K562 (cell line): ENCODE measurements around the gene MRPL19. TPM values are rescaled to one million over a fixed set of nuclear protein-coding genes. Genes with fewer than 3 reads are reported as not detected.
A peak's percentile ranks its signal among the peaks of the same experiment; 100 is the strongest.

ENCODE experiments used
- ATAC-seq: fragments of 200-7000 bp; cut with Tn5 transposase; 3 replicates; pipeline ENCODE4 v1.9.1; 2020; ENCODE audit warnings: moderate library complexity
- BruUV-seq: library from RNA; stranded (reverse); fragments of 400-500 nt; replicated peaks from 2 replicates; lab custom pipeline; 2021; lab: Mats Ljungman, UMichigan
- CTCF ChIA-PET: fragments of 300-600 bp; formaldehyde crosslinking; extraction: SDS; loops from one replicate; lab custom pipeline; 2021; ENCODE audit warnings: low intra/inter-chr PET ratio; lab: Yijun Ruan, JAX
- POLR2A ChIA-PET: fragments of 300-600, 350-650 bp; sonication (Branson Sonifier 250); formaldehyde crosslinking; extraction: SDS; loops from one replicate; lab custom pipeline; 2021; ENCODE audit warnings: antibody characterized with exemption, inconsistent platforms; lab: Yijun Ruan, JAX
- DNase-seq, 4 experiments: peaks; one replicate each; pipeline versions ENCODE4 v3.0.0 to v3.0.0-alpha.2; 2011 to 2018; ENCODE audit warnings: low spot score in 3 of 4, mixed read lengths in 3 of 4; ENCODE audit errors: extremely low read depth in 1 of 4
- FAIRE-seq: peaks from 2 replicates; lab custom pipeline; 2011; peaks lifted over from hg19 to GRCh38; lab: Jason Lieb, UNC
- H2AFZ ChIP-seq: 2 replicates; pipeline ENCODE4 v1.6.0; 2011; ENCODE audit warnings: low read depth, low read length, control low read depth, inconsistent platforms
- H3K27ac ChIP-seq: fragments of 200-600 bp; 3 replicates; pipeline ENCODE4 v1.8.0; 2011; ENCODE audit warnings: low read depth, mild to moderate bottlenecking, control low read depth, inconsistent platforms, low read length, moderate library complexity, mixed read lengths; ENCODE audit errors: extremely low read depth
- H3K27me3 ChIP-seq, 2 experiments: fragments of 300-600 bp in 1 of 2; 2 replicates in 1 of 2; 3 replicates in 1 of 2; pipeline versions ENCODE4 v1.6.0 to v1.8.0; 2011; ENCODE audit warnings: inconsistent platforms in 2 of 2, low read length in 2 of 2, mild to moderate bottlenecking in 1 of 2, mixed read lengths in 1 of 2, moderate library complexity in 1 of 2; ENCODE audit not compliant: control insufficient read depth in 2 of 2, insufficient read depth in 2 of 2
- H3K36me3 ChIP-seq: fragments of 300-600 bp; 3 replicates; pipeline ENCODE4 v1.8.0; 2011; ENCODE audit warnings: mild to moderate bottlenecking, low read length, inconsistent platforms; ENCODE audit not compliant: control insufficient read depth, insufficient read depth
- H3K4me1 ChIP-seq, 2 experiments: fragments of 200-600 bp in 1 of 2; replicated peaks in 1 of 2; 2 replicates in 1 of 2; 3 replicates in 1 of 2; pipeline versions ENCODE4 v1.5.1 to v1.8.0; 2011; ENCODE audit warnings: inconsistent platforms in 2 of 2, low read length in 2 of 2, mild to moderate bottlenecking in 1 of 2, mixed read lengths in 1 of 2, moderate library complexity in 1 of 2; ENCODE audit not compliant: control insufficient read depth in 2 of 2, insufficient read depth in 2 of 2
- H3K4me2 ChIP-seq: 2 replicates; pipeline ENCODE4 v1.6.1; 2011; ENCODE audit warnings: low read length, control low read depth, inconsistent platforms, mixed read lengths; ENCODE audit not compliant: insufficient read depth
- H3K4me3 ChIP-seq: fragments of 200-600 bp; sonication (generic), shearing (Covaris generic); 2 replicates; pipeline ENCODE4 v1.5.1; 2016; ENCODE audit warnings: control low read depth, inconsistent platforms
- H3K79me2 ChIP-seq: fragments of 200-600 bp; 3 replicates; pipeline ENCODE4 v1.8.0; 2011; ENCODE audit warnings: low read length, inconsistent platforms; ENCODE audit not compliant: control insufficient read depth, insufficient read depth
- H3K9ac ChIP-seq, 2 experiments: 2 replicates each; pipeline versions ENCODE4 v1.6.0 to v1.6.1; 2011; ENCODE audit warnings: low read depth in 2 of 2, low read length in 2 of 2, control low read depth in 1 of 2, inconsistent platforms in 1 of 2, mild to moderate bottlenecking in 1 of 2, mixed read lengths in 1 of 2; ENCODE audit not compliant: insufficient read depth in 1 of 2
- H3K9me1 ChIP-seq: one replicate; pipeline ENCODE4 v1.6.0; 2011; ENCODE audit warnings: inconsistent platforms, mild to moderate bottlenecking, low read length, moderate library complexity; ENCODE audit not compliant: control insufficient read depth, insufficient read depth
- H3K9me3 ChIP-seq: replicated peaks from 2 replicates; pipeline ENCODE4 v1.5.1; 2011; ENCODE audit warnings: low read depth, low read length, inconsistent platforms; ENCODE audit not compliant: control insufficient read depth, insufficient read depth
- H4K20me1 ChIP-seq: replicated peaks from 2 replicates; pipeline ENCODE4 v1.6.1; 2011; ENCODE audit warnings: low read length, inconsistent platforms, mixed read lengths; ENCODE audit not compliant: control insufficient read depth, insufficient read depth
- CREBBP ChIP-seq: IDR thresholded peaks from one replicate; pipeline ENCODE4 v1.6.1; 2012; ENCODE audit warnings: low read depth, mild to moderate bottlenecking, control low read depth, inconsistent platforms, low read length
- DNMT1 ChIP-seq: fragments of 450-650 bp; IDR thresholded peaks from 2 replicates; pipeline ENCODE4 v1.6.1; 2016; ENCODE audit warnings: antibody characterized with exemption, mild to moderate bottlenecking
- ELF1 ChIP-seq: fragments of 200-800 bp; sonication (Bioruptor generic); IDR thresholded peaks from 2 replicates; pipeline ENCODE4 v1.6.1; 2016; ENCODE audit warnings: missing genetic modification characterization, missing compliant biosample characterization
- EP300 ChIP-seq: IDR thresholded peaks from 2 replicates; pipeline ENCODE4 v1.6.1; 2012; ENCODE audit warnings: low read length, improper control_type of control experiment
- SMAD2 ChIP-seq: fragments of 150-350 bp; IDR thresholded peaks from 2 replicates; pipeline ENCODE4 v1.6.1; 2014; ENCODE audit warnings: low read depth, mild to moderate bottlenecking, low read length
- ZBTB1 ChIP-seq: sonication (generic); formaldehyde crosslinking; IDR thresholded peaks from 2 replicates; pipeline ENCODE4 v1.8.1; 2023; ENCODE audit warnings: missing genetic modification reagents, low read depth, mild to moderate bottlenecking, borderline replicate concordance
- ZNF316 ChIP-seq: fragments of 450-650 bp; IDR thresholded peaks from 2 replicates; pipeline ENCODE4 v1.6.1; 2016
- ZNF551 ChIP-seq: fragments of 250-450 bp; sonication (Bioruptor Pico); IDR thresholded peaks from 2 replicates; pipeline ENCODE4 v1.5.0; 2021; ENCODE audit warnings: mild to moderate bottlenecking, moderate library complexity
- WGBS: fragments of 100-300 bp; shearing (Covaris generic); methylation state at CpG from one replicate; pipeline ENCODE4 v1.1.6; 2016; ENCODE audit warnings: low coverage, mixed read lengths; ENCODE audit not compliant: insufficient coverage; ENCODE audit errors: missing lambda C conversion rate; 5-methylcytosine and 5-hydroxymethylcytosine counted together
- in situ Hi-C: fragments of 300-500 bp; cut with MboI; formaldehyde crosslinking; loops from 4 replicates; pipeline ENCODE4 v1.15.0; 2018; ENCODE audit warnings: inconsistent platforms, mixed read lengths
- intact Hi-C: fragments of 100-400 bp; cut with micrococcal nuclease; formaldehyde crosslinking; loops from 2 replicates; pipeline ENCODE4 v1.14.2; 2022
- polyA plus RNA-seq, 8 experiments: library from polyadenylated mRNA; depleted of rRNA in 4 of 8; stranded (reverse) in 5 of 8; unstranded in 3 of 8; fragments of >200 nt; fragmentation: Nextera tagmentation in 2 of 8; fragmentation: Illumina TruSeq in 1 of 8; extraction: Ambion mirVana in 2 of 8; extraction: Trizol in 1 of 8; gene quantifications; 2 replicates each; pipeline versions ENCODE4 v1.2.1 to v1.2.3, GENCODE V29; 2011 to 2014; ENCODE audit warnings: inconsistent platforms in 1 of 8, missing spikeins in 1 of 8
- total RNA-seq, 7 experiments: library from RNA; depleted of rRNA in 6 of 7; stranded (reverse); fragments of >200 nt in 6 of 7; fragmentation: Illumina TruSeq in 2 of 7; extraction: Trizol in 2 of 7; gene quantifications; 2 replicates each; pipeline versions ENCODE4 v1.2.1 to v1.2.3, GENCODE V29; 2011 to 2021; ENCODE audit warnings: low replicate concordance in 1 of 7
- TF ChIP-seq, protein P1 (sequence below): sonication (generic); formaldehyde crosslinking; IDR thresholded peaks from 2 replicates; pipeline ENCODE4 v1.8.1; 2023; ENCODE audit warnings: mild to moderate bottlenecking, missing genetic modification reagents
- TF ChIP-seq, protein P2 (sequence below), 2 experiments: IDR thresholded peaks; 2 replicates each; pipeline ENCODE4 v1.6.1; 2011; ENCODE audit warnings: borderline replicate concordance in 1 of 2, control low read depth in 1 of 2, low read depth in 1 of 2, low read length in 1 of 2, mild to moderate bottlenecking in 1 of 2, mixed read lengths in 1 of 2, moderate library complexity in 1 of 2; ENCODE audit not compliant: insufficient read depth in 1 of 2, insufficient read length in 1 of 2, poor library complexity in 1 of 2, severe bottlenecking in 1 of 2; ENCODE audit errors: extremely low read depth in 1 of 2
- TF ChIP-seq, protein P3 (sequence below): fragments of 250-450 bp; sonication (Bioruptor Pico); IDR thresholded peaks from 2 replicates; pipeline ENCODE4 v1.8.0; 2021; ENCODE audit warnings: moderate library complexity, mild to moderate bottlenecking, inconsistent platforms

MRPL19 gene
- total and polyA plus RNA-seq, 9 of the 15 experiments (the other 6 are each of a cell fraction or from before 2014, with no cell fraction given), result 9.7 to 65.9 (median 56.1) TPM

DNA sequence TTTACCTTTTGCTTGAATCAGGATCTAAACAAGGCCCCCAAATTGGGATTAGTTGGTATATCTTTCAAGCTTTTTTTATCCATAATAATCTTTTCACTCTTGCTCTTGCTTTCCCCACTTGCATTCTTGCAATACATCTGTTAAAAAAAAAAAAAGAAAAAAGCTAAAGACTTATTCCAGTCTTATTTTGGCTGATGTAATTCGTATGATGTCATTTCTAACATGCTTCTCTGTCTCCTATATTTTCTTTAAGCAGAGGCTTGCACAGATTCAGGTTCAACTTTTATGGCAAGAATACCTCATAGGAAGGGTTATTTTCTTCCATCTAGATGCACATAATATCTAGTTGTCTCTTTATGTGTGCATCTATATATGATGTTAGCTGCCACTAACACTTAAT is 73.9 kb downstream of the MRPL19 start:
- H3K36me3 ChIP-seq, result no peaks in the 10 kb centered on the region
- H3K9ac ChIP-seq, result no peak overlapping the region
- H4K20me1 ChIP-seq, result no peaks in the 10 kb centered on the region
- H3K9me1 ChIP-seq, result no peaks in the 10 kb centered on the region
- no peaks in the 10 kb centered on the region for H3K79me2 ChIP-seq
- intact Hi-C loops (no loop called here), in situ Hi-C loops (no loop called here)
- no peak overlapping the region for H3K27ac ChIP-seq
- DNase-seq (no peak), FAIRE-seq (no peak), ATAC-seq (no peak)
- POLR2A ChIA-PET, result no interaction called here
- peaks cover 0 to 4% of the 10 kb centered on the region in 2 experiments; a peak in 1 of 5 replicates for H3K4me1 ChIP-seq
- no TSS peak for BruUV-seq
- H3K9me3 ChIP-seq, result no peaks in the 10 kb centered on the region
- no peak overlapping the region for H3K4me3 ChIP-seq
- no peak overlapping the region for H3K4me2 ChIP-seq
- no peak overlapping the region for H2AFZ ChIP-seq
- WGBS, result 0% methylated on average over 1 of the region's 1 CpG
- TF ChIP-seq ZNF551 (CRISPR knock-in tag) (no peak), EP300 (no peak), CREBBP (no peak)
- TF ChIP-seq, all 486 proteins: peak for 0
- H3K27me3 ChIP-seq, result peaks cover 2 to 13% of the 10 kb centered on the region in 2 experiments; a peak in 4 of 5 replicates
- CTCF ChIA-PET, result interaction anchor here (0.6 kb wide), 1 partner anchor 9 kb away, joined by 8 read pairs; no protein-coding TSS in a partner anchor

DNA sequence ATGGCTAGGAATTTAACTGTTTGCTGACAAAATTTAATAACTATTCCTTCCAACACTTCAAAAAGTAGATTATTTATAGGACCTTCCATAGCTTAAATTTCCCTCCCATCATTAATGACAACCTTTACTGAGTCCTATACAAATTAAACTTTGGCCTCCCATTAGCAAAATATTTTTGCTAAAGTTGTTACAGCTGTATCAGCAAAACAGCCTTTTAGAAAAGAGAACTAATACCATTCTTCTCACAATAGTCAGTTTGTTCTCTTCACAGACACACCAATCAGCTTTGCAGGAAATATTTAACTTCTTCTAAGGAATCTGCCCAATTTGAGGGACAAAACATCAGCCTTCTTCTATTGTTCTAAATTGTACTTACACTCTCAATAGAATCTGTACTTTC is 76.1 kb downstream of the MRPL19 start:
- intact Hi-C loops (no loop called here), in situ Hi-C loops (no loop called here)
- Histone ChIP-seq H3K27me3 (peaks cover 2 to 7% of the 10 kb centered on the region in 2 experiments; a peak in 4 of 5 replicates), H3K9me3 (no peaks in the 10 kb centered on the region), H2AFZ (no peak overlapping the region), H3K4me1 (no peaks in the 10 kb centered on the region), H3K9ac (no peak overlapping the region), H3K4me2 (no peak overlapping the region), H3K27ac (no peak overlapping the region), H4K20me1 (no peaks in the 10 kb centered on the region), H3K36me3 (no peaks in the 10 kb centered on the region), H3K79me2 (no peaks in the 10 kb centered on the region), H3K9me1 (no peaks in the 10 kb centered on the region), H3K4me3 (no peak overlapping the region)
- ATAC-seq (no peak), FAIRE-seq (no peak), DNase-seq (no peak)
- no TSS peak for BruUV-seq
- TF ChIP-seq ZBTB1 (CRISPR knock-in tag) (no peak), ZNF316 (peak; percentile 13; the same call in 1 of the 2 replicates), SMAD2 (no peak), DNMT1 (no peak), ELF1 (tag) (no peak)
- TF ChIP-seq, protein P1, sequence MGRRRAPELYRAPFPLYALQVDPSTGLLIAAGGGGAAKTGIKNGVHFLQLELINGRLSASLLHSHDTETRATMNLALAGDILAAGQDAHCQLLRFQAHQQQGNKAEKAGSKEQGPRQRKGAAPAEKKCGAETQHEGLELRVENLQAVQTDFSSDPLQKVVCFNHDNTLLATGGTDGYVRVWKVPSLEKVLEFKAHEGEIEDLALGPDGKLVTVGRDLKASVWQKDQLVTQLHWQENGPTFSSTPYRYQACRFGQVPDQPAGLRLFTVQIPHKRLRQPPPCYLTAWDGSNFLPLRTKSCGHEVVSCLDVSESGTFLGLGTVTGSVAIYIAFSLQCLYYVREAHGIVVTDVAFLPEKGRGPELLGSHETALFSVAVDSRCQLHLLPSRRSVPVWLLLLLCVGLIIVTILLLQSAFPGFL (CRISPR knock-in tag), result no peak
- TF ChIP-seq, protein P2, sequence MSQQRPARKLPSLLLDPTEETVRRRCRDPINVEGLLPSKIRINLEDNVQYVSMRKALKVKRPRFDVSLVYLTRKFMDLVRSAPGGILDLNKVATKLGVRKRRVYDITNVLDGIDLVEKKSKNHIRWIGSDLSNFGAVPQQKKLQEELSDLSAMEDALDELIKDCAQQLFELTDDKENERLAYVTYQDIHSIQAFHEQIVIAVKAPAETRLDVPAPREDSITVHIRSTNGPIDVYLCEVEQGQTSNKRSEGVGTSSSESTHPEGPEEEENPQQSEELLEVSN (IDR thresholded peaks at IDR 0.05; ENCODE audit: borderline replicate concordance in 1 of 2, extremely low read depth in 1 of 2, insufficient read depth in 1 of 2, insufficient read length in 1 of 2, low read depth in 1 of 2, low read length in 1 of 2, poor library complexity in 1 of 2, severe bottlenecking in 1 of 2), result no peak
- TF ChIP-seq, protein P3, sequence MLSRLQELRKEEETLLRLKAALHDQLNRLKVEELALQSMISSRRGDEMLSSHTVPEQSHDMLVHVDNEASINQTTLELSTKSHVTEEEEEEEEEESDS (CRISPR knock-in tag), result no peak
- ChIA-PET CTCF (interaction anchor here (0.6 kb wide), 1 partner anchor 764 kb away, joined by 3 read pairs; the partner anchor contains the start of gene POLE4), POLR2A (interaction anchor here (1.5 kb wide), 1 partner anchor 12 kb away, joined by 5 read pairs; the partner anchor contains the start of gene GCFC2)
